Vagina (tissue), 2 donors: ENCODE data around the gene ZNF264.

Experiments
- CTCF ChIP-seq, 3 experiments: fragments of 450-650 bp in 2 of 3; fragments of 200-600 bp in 1 of 3; sonication (generic) in 1 of 3; IDR thresholded peaks; one replicate each; pipeline ENCODE4 v1.5.1; 2017 to 2019; ENCODE audit warnings: antibody characterized with exemption in 3 of 3, mild to moderate bottlenecking in 2 of 3, moderate library complexity in 2 of 3
- POLR2A ChIP-seq, 2 donors: fragments of 450-650 bp; IDR thresholded peaks; one replicate each; pipeline ENCODE4 v1.6.1; 2017; ENCODE audit warnings: antibody characterized with exemption in 2 of 2, mild to moderate bottlenecking in 2 of 2, moderate library complexity in 2 of 2
- POLR2AphosphoS5 ChIP-seq, 2 donors: sonication (generic); formaldehyde crosslinking; IDR thresholded peaks; one replicate each; pipeline ENCODE4 v1.9.0; 2017; ENCODE audit warnings: antibody characterized with exemption in 2 of 2, mild to moderate bottlenecking in 2 of 2, low read depth in 1 of 2; ENCODE audit not compliant: insufficient read depth in 1 of 2

- TF ChIP-seq POLR2AphosphoS5 (IDR thresholded peaks at IDR 0.05; ENCODE audit: insufficient read depth in 1 of 2, low read depth in 1 of 2) = no peak
- TF ChIP-seq CTCF (IDR thresholded peaks at IDR 0.05) = no peak
- no peak for TF ChIP-seq POLR2A (IDR thresholded peaks at IDR 0.05)
These were observed 80.0 kb downstream of the ZNF264 start for GRCh38 chr19:57271280-57271679.
